OCI-LY3 (cell line): ENCODE measurements around the gene KCNQ1.

Experiments used
- H2AFZ ChIP-seq: fragments of 200-600, 300-600 bp; shearing (Covaris generic); 2 replicates; pipeline ENCODE4 v1.6.0; 2014; ENCODE audit warnings: antibody characterized with exemption, low read depth, low read length
- H3K27ac ChIP-seq: fragments of 200-600, 300-600 bp; sonication (generic); 2 replicates; pipeline ENCODE4 v1.5.1; 2014; ENCODE audit warnings: mild to moderate bottlenecking, low read length, moderate library complexity, mixed read lengths
- H3K27me3 ChIP-seq: fragments of 200-600, 300-600 bp; sonication (generic); 2 replicates; pipeline ENCODE4 v1.6.1; 2014; ENCODE audit warnings: low read depth, low read length, mixed read lengths
- H3K36me3 ChIP-seq: fragments of 200-600, 300-600 bp; sonication (generic); replicated peaks from 2 replicates; pipeline ENCODE3; 2014; ENCODE audit warnings: low read depth, low read length, mixed read lengths
- H3K4me1 ChIP-seq: fragments of 300-600, 200-600 bp; sonication (generic); 2 replicates; pipeline ENCODE4 v1.6.1; 2014; ENCODE audit warnings: low read length, mixed read lengths
- H3K4me2 ChIP-seq: fragments of 200-600, 300-600 bp; sonication (generic); 2 replicates; pipeline ENCODE4 v1.6.1; 2014; ENCODE audit warnings: low read length, mixed read lengths
- H3K4me3 ChIP-seq: fragments of 300-600, 200-600 bp; sonication (generic); 2 replicates; pipeline ENCODE4 v1.5.1; 2014; ENCODE audit warnings: antibody characterized with exemption, mild to moderate bottlenecking, low read length, moderate library complexity
- H3K79me2 ChIP-seq: fragments of 300-600, 200-600 bp; shearing (Covaris generic); 2 replicates; pipeline ENCODE4 v1.6.1; 2014; ENCODE audit warnings: mild to moderate bottlenecking, low read length, mixed read lengths
- H3K9ac ChIP-seq: fragments of 300-600, 200-600 bp; shearing (Covaris generic); 2 replicates; pipeline ENCODE4 v1.6.0; 2014; ENCODE audit warnings: mild to moderate bottlenecking, low read length, moderate library complexity
- H3K9me3 ChIP-seq: fragments of 200-600, 300-600 bp; shearing (Covaris generic); 2 replicates; pipeline ENCODE4 v1.6.1; 2014; ENCODE audit warnings: low read length, mixed read lengths; ENCODE audit not compliant: insufficient read depth
- H4K20me1 ChIP-seq: fragments of 200-600, 300-600 bp; sonication (generic); 2 replicates; pipeline ENCODE4 v1.6.1; 2016; ENCODE audit warnings: low read length, mixed read lengths; ENCODE audit not compliant: insufficient read depth
- CTCF ChIP-seq: fragments of 200-600, 300-600 bp; sonication (generic); IDR thresholded peaks from 2 replicates; pipeline ENCODE4 v1.5.1; 2014; ENCODE audit warnings: antibody characterized with exemption, low read length, low read depth
- EZH2phosphoT487 ChIP-seq: fragments of 200-600 bp; shearing (Covaris generic); IDR thresholded peaks from 2 replicates; pipeline ENCODE4 v1.6.1; 2018; ENCODE audit warnings: antibody characterized with exemption, mixed run types, low read depth

Gene KCNQ1

GRCh38 chr11:2706321-2706720, 261.5 kb downstream of the KCNQ1 start:
- Histone ChIP-seq H3K9me3 (no peaks in the 10 kb centered on the region), H3K4me3 (no peak overlapping the region), H3K4me1 (peaks cover 4% of the 10 kb centered on the region; the same call in 1 of the 2 replicates), H2AFZ (no peak overlapping the region), H3K27me3 (peaks cover 10% of the 10 kb centered on the region; the same call in 1 of the 2 replicates), H3K36me3 (no peaks in the 10 kb centered on the region), H3K27ac (no peak overlapping the region), H3K79me2 (no peaks in the 10 kb centered on the region), H3K9ac (no peak overlapping the region), H3K4me2 (no peak overlapping the region), H4K20me1 (no peaks in the 10 kb centered on the region)
- TF ChIP-seq EZH2phosphoT487 (no peak), CTCF (no peak)

- H3K27me3 ChIP-seq: peaks cover 18% of the 10 kb centered on the region; the same call in 1 of the 2 replicates
- no peak overlapping the region for H3K4me2 ChIP-seq
- H3K9ac ChIP-seq: no peak overlapping the region
- H3K79me2 ChIP-seq: no peaks in the 10 kb centered on the region
- peaks cover 4% of the 10 kb centered on the region; the same call in 1 of the 2 replicates for H3K4me1 ChIP-seq
- no peaks in the 10 kb centered on the region for H4K20me1 ChIP-seq
- H3K9me3 ChIP-seq: no peaks in the 10 kb centered on the region
- H2AFZ ChIP-seq: no peak overlapping the region
- no peak overlapping the region for H3K4me3 ChIP-seq
- H3K27ac ChIP-seq: no peak overlapping the region
- H3K36me3 ChIP-seq: no peaks in the 10 kb centered on the region
- TF ChIP-seq CTCF: no peak
- TF ChIP-seq EZH2phosphoT487: no peak
Observed at GRCh38 chr11:2707736-2708135, 262.9 kb downstream of the KCNQ1 start.

GRCh38 chr11:2708151-2708581, 263.4 kb downstream of the KCNQ1 start:
- Histone ChIP-seq H3K4me1 (peaks cover 4% of the 10 kb centered on the region; the same call in 1 of the 2 replicates), H3K79me2 (no peaks in the 10 kb centered on the region), H2AFZ (no peak overlapping the region), H3K9ac (no peak overlapping the region), H3K9me3 (no peaks in the 10 kb centered on the region), H4K20me1 (no peaks in the 10 kb centered on the region), H3K27ac (no peak overlapping the region), H3K27me3 (peaks cover 18% of the 10 kb centered on the region; the same call in 1 of the 2 replicates), H3K4me2 (no peak overlapping the region), H3K4me3 (no peak overlapping the region), H3K36me3 (no peaks in the 10 kb centered on the region)
- TF ChIP-seq CTCF (no peak), EZH2phosphoT487 (no peak)

GRCh38 chr11:2708757-2709281, 264.0 kb downstream of the KCNQ1 start:
- H3K27ac ChIP-seq: no peak overlapping the region
- no peak overlapping the region for H2AFZ ChIP-seq
- no peaks in the 10 kb centered on the region for H3K36me3 ChIP-seq
- H3K9ac ChIP-seq: no peak overlapping the region
- H3K79me2 ChIP-seq: no peaks in the 10 kb centered on the region
- H3K4me3 ChIP-seq: no peak overlapping the region
- no peaks in the 10 kb centered on the region for H3K9me3 ChIP-seq
- TF ChIP-seq EZH2phosphoT487 (no peak), CTCF (no peak)
- peaks cover 18% of the 10 kb centered on the region; the same call in 1 of the 2 replicates for H3K27me3 ChIP-seq
- no peaks in the 10 kb centered on the region for H4K20me1 ChIP-seq
- no peaks in the 10 kb centered on the region for H3K4me1 ChIP-seq
- no peak overlapping the region for H3K4me2 ChIP-seq
